NCI-H1417 (cell line): ENCODE data around the gene SLC25A26.
A peak's percentile ranks its signal among the peaks of the same experiment; 100 is the strongest.

Experiments used
- DNase-seq, 3 experiments: peaks; one replicate each; lab custom pipeline; 2025; lab: John Stamatoyannopoulos, UW

SLC25A26 gene

DNA sequence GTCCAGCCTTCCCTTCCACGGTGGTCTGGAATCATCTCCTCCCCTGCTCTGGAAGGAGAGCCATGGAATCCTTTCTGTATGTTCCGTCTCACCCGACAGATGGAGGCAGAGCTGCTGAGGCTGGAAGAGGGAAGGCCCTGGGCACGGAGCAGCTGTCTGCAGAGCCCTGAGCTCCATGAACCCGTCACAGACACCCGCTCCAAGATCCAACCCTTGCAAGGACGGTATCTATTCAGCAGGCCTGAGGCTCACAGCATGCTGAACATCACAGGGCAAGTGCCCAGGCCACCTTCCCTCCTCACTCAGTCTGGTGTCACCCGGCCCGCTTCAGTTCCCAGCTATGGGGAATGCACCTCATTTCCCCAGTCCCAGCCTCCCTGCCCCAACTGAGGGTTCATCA, 176.1 kb downstream of the SLC25A26 start:
- DNase-seq: no peak

DNA sequence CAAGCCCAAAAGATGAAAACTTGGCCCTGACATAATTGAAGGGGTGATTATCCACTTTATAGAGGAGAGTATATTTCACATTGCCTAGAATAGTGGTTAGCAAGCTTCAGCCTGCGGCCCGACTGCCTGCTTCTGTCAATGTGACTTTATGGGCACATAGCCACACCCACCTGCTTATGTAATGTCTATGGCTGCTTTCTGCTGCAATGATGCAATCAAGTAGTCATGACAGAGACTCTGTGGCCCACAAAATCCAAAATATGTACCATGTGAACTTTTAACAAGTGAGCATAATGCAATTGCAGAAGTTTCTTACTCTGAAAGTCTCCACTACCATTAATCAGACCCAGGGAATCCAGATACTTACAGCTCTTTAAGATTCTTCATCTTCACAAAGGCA, 176.9 kb downstream of the SLC25A26 start:
- no peak for DNase-seq

DNA sequence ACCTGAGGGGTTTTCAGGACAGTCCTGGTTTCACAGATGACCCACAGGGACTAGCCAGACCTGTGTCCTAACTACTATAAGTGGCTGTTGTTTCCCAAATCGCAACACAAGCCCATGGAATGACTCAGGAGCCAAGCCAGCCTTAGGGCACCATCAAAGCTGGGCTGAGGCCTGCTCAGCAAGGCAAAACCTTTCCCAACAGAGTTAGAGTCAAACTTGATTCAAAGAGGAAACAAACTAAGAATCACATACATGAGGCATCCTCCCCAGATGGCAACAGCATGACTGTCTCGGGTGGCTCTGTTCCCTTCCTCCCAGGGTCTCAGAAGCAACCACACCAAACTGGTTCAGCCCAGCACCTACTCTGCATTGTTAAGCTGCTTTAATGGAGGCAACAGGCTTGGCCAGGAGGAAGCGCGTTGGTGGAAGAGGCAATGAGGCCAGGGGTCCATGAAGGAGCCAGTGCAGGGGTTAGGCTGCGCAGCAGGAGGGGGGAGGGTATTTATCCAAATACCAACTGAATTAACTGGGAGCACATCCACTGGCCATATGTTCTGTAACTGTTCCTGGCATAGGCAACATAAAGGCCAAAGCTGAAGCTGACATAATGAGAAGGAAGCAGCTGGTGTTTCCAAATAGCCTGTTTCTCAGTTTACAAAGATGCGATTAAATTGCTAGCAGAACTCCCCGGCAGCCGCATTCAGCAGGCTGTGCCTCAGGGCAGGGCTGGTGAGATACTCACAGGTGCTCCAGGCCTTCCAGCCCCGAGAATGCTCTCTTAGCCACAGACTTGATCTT, 177.6 kb downstream of the SLC25A26 start:
- peak in 2 of 3 experiments; percentile 48 to 82 for DNase-seq

DNA sequence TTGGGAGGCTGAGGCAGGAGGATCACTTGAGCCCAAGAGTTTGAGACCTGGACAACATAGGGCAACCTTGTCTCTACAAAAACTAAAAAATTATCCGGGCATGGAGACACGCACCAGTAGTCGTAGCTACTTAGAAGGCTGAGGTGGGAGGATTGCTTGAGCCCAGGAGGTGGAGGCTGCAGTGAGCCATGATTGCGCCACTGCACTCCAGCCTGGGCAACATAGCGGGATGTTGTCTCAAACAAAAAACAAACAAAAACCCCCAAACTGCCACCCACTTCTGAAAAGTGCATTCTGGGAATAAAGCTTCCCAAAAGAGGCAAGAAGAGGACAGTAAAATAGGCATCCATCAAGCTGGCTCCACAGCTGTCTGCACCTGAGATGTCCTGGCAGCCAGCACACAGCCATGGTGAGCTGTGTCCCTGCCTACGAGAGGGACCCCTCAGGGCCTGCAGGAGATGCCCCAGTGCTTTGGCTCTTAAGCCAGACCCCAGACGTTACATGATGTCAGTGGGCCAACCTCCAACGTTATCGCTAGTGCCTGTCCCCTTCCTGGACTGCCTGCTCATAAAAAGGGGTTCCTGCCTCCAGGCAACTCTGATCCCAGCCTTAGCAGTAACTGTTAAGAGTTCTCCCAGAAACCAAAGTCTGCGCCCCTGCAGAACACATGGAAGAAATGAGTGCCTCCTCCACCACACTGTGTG, 178.9 kb downstream of the SLC25A26 start:
- no peak for DNase-seq

DNA sequence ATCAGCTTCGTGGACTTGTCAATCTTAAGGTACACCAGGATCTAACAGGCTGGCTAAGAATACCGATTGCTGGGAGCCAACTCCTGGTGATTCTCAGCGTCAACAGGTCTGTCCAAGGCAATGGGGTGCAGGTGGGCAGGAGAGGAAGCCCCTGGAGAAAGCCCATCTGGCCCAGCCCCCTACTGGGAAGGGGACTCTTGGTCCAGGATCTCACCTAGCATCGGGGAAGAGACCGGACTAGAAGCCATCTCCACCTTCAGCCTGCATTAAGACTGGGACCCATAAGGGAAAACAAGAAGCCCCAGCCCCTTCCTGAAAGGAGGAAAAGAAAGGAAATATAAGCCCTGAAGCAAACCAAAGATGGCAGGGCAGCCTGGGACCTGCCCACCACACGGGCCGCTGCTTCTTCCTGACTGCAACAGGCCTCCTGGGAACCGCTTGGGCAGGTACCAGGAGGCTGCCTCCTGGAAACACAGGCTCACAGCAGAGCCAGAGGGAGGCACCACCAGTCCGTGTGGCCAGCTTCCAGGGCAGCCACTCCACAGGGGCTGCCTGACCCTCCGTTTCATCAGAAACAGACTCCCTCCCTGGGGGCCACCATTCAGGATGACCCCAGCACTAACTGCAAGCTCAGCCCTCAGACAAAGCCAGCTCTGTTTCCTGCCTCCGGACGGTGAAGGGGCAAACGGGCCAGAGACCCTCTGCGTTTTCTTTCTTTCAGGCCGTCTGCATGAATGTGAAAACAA, 179.8 kb downstream of the SLC25A26 start:
- DNase-seq: no peak

DNA sequence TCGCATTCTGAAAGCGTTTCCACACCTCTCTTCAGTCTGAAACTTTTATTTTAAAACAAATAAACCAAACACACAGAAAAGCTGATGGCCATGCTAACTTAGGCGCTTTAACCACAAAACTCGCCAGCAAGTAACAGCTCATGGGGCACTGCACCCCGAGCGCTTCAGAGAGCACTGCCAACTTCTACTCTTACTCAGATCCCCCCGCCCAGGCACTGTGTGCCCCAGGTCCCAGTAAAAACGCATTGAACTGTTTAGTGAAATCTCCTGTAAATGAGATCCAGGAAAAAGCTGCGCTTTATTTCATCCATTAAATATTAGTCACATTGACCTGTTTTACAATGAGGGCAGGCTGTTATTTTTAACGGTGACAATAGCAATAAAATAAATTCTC, 180.4 kb downstream of the SLC25A26 start:
- DNase-seq: no peak

DNA sequence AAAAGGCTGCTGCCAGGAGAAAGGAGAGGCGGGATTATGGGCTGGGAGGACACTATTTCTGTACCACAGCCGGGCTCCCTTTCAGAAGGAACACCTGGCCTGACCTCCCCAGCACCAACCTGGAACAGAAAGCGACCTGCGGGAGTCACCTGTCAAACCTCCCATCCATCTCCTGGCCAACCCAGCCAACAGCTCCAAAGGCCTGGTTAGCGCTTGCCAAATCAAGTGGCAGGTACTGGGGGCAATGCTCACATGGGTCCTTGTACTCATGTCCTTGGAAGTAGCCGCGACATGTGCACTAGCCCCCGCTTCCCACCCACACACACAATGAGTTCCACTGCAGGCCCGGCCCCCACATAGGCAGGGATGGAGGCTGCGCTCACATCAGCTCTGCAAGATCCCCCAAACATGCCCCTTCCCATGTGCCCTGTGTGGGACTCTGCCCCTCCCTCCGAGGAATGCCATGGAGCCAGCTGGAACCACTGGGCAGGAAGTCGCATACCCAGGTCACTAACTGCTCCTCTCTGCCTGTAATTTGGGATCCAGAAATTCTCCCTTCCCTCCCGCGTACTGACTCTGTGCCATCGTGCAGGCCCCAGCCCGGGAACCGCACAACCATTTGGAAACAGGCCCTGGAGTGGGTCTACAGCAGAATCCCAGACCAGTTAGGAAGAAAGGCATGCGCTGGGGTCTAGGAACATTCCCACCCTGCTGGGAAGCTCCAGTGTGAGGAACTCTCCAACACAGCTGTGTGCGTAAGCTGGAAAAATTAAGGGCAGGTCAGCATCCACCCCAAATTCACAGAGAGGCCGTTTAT, 181.1 kb downstream of the SLC25A26 start:
- DNase-seq: peak in 1 of 3 experiments; percentile 3

DNA sequence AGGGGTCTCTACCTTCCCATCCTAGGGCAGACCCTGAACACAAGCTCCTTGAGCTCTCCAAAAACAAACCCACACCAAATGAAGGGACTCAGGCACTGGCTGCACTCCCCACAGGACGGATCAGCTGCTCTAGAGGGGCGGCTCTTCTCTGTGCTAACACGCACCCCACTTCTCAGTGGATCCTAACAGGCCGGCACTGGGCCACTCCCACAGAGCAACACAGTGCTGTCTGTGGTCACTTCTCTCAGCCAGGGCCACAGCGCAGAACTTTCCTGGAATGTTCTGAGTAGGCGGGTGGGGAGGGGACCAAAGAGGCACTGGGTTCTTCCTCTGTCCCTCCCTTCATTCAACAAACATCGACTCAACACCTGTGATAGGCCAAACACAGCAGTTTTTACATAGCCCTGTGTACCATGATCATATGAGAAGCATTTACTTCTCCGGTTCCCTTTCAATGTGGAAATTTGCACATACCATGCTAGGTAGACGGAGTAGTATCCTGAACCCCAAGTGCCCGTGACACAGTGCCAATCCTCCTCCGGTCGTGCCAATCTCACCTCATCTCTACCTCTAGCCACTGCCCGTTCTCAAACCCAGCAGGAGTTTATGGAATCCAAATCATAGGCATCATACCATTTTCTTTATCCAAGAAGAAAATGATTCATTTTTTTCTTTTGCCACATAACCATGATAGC, 181.9 kb downstream of the SLC25A26 start:
- no peak for DNase-seq

DNA sequence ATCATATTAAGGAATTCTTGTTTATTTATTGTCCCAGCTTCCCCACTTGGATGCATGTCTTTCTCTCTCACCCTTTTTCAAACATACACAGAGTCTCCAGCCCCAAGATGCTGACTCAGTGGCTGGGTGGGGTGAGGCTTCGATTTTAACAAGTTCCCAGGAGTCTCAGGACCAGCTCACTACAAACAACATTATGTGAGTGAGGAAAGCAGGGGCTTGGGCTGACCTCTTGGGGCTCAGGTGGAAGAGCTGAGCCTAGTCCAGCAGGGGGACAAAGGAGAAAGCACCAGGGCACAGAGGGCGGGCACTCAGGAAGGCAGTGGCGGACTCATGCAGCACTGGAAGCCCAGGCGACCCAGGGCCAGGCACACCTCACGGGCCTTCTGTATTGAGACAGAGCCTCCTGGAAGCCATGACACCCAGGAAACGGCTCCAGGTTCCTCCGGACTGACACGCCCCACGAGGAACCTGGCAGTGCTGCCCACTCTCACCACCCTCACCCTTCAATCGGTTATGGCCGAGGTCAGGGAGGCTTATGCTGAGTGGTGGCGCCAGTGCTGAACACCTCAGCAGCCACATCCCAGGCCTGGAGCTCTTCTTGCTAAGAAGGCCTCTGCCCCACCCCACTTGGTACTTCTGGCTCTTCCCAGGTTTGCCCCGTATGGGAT, 182.7 kb downstream of the SLC25A26 start:
- DNase-seq: no peak

DNA sequence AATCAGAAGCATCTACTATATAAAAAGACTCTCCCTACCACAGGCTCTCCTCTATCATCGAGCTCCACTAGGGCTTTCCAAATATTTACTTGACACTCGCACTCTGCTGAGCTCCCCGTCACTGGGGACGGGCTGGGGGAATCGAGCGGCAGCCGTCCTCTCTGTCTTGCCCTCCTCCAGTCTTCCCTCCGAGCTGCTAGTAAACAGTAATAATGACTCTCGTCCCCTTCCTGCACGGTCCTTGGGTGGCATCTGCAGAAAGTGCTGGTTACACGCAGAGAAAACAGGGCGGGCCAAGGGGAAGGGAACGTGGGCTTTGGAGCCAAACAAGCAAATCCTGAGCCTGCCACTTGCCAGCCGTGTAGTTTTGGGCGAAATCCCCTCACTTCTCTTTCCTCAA, 183.4 kb downstream of the SLC25A26 start:
- no peak for DNase-seq

DNA sequence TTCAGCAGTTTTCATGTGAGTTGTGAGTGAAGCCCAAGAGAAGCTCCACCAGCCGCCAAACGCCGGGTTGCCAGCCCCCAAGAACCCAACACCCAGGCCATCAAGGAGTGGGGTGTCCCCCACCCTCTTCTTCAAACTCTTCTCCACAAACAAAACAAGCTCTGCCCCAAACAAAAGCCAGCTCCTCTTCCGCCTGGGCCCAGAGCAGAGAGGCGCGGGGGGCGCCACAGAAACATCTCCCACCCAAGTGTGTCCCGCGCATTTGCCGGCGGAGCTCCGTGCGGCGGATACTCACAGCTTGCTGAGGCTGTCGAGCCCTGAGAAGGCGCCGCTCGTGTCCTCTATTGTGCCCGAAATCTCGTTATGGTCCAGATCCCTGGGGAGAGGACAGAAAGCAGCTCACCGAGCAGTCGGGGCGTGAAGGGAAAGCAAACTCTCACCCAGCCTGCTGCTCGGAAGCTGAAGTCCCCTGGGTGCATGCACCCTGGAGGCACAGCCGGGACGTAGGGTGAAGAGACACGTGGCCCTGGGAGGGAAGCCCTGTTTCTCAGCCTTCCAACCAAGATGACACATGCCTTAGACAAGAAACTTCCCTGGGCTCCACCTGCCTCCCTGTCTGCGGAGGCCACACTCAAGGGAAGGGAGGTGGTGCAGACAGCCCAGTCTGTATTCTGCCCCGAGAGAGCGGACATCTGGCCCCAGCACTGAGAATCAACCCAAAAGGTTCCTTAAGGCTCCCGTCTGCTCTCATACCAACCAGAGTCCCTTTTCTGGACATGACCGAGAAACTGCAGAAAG, 184.3 kb downstream of the SLC25A26 start:
- no peak for DNase-seq

DNA sequence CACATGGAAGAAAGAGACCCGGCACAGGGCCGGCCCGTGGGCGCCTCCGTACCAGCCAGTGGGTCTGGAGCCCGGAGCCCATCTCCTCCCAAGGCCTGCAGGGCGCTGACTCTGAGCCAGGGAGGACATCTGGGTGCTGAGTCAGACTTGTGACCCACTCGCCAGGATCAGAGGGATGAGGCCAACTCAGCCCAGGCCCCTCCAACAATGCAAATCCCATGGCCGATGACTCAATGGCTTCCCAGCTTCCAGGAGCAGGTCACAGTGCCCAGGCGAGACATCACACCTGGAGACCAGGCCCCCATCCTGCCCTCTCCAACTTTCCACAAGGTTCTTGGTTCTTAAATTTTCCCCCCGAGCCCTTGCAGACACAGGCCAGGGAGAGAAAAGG, 184.9 kb downstream of the SLC25A26 start:
- no peak for DNase-seq

DNA sequence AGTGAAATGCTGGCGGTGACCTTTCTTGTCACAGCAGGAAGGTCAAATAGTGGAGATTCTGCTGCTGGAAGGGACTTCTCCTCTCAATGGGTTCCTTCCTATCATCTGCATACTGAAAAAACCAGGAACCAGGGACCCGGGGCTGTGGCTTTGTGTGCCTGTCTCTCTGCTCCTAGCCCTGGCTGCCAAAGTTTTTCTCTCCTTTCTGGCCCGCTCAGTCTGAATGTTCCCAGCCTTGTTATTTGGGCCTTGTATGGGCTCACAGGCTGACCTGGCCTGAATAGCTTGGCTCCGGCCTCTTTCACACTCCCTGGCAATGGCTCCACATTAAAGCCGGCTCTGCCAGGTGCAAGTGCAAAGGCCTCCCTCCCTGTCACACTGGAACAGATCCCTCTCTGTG, 185.4 kb downstream of the SLC25A26 start:
- DNase-seq: no peak

DNA sequence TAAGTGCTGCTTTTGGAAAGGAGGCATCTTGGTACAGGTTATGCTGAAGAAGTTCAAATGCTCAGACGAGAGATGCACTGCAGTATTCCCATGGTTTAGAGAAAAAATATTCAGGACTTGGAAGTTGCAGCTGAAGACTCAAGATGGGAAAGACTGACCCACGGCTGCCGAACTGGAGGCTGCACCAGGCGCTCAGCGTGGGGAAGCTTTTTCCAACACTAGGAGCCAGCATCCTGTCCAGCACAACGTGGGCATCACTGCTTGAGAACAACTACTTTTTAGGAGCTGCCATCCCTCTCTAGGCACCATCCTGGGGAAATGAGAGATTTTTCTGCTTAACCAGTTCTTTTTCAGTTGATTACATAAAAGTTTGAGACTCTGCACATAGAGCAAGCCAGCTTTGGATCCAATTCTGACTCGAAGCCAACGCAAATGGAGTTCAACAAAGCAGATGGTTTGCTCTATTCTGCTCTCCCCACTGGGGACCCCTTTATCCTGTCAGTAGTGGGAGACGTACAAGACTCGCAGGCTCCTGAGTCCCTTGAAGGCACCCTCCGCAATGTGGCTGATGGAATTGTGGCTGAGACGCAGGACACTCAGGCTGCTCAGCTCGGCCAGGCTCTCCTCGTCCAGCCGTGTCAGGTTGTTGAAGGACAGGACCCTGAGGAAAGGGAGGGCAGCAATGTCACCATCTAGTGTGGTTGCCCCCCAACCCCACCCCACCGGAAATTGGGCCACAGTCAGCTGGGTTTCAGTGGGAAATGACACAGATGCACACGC, 186.2 kb downstream of the SLC25A26 start:
- no peak for DNase-seq

DNA sequence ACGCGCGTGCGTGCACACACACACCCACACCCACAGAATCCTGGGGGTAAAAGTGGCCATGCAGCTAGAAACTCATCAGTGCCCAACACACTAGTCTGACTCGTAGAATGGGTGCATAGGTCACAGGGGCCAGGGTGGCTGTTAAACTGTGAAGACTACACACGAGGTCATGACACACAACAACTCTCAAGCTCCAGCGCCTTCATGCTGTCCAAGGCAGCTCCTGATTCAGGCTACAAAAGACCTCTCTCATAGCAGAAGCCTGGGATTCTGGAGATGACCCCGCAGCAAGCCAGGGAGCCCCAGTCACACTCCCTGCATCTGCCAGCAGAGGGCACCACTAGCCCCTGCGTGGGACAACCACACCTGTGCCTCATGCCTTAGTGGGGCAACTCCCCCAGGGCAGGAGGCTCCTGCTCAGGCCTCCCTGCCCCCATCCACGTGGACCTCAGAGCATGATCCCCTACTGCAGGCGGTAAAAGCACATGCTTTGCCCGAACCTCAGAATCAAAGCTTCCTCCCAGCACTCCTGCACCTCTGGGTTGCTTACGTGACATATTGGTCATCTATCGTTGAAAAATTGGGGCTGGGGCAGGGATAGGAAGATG, 186.9 kb downstream of the SLC25A26 start:
- DNase-seq: peak; percentile 23 to 55 (median 45)

DNA sequence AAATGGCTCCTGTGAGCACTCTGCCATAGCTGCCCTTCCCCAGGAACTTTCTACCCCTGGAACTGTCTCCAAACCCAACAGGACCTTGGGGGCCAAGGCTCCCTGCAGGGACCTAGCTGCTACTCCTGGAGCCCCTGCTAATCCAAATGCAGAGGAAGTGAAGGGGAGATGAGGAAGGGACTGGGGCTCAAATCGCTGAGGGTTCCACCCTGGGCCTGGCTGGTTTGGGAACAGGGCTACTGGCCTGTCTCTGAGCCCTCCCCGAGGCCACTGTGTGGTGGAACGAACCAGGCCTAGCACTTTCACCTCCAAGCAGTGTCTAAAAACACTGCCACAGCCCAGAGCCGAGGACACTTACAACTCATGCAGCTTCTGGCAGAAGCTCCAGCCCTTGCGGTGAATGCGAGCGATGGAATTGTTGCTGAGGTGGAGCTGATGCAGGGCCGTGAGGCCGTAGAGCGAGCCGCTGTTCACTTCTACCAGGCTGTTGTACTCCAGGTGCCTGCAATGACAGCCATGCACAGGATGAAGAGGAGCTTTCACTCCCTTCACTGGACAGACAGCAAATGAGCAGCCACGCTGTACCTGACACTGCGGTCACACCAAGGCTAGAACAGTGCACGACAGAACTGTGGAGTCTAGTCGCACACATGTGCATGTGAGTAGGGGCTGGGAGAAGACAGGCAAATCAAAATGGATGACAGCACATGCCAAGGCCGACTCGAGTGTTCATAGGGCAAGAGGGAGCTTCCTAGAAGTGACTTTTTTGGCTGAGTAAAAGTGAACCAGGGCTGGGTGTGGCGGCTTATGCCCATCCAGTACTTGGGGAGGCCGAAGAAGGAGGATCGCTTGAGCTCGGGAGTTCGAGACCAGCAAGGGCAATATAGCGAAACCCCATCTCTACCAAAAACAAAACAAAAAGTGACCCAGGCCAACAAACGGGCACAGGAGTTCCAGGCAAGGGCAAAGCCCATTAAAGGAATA, 189.3 kb downstream of the SLC25A26 start:
- no peak for DNase-seq

DNA sequence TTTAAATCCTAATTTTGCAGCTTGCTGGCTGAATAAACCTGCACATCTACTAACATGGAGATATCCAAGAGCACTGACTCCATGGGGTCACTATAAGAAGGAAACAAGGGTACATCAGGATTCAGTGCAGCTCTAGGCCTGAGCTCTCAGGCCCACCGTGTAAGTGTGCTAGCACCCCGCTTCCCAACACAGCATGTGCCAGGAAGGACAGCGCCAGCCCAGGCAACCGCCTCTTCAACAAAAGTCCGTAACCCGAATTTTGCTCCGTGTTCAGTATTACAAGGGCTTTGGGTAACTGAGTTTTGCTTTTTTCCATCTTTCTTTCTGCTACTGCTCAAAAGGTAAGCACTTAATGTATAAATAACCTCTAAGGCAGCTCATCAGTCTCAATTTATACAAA, 190.2 kb downstream of the SLC25A26 start:
- no peak for DNase-seq

DNA sequence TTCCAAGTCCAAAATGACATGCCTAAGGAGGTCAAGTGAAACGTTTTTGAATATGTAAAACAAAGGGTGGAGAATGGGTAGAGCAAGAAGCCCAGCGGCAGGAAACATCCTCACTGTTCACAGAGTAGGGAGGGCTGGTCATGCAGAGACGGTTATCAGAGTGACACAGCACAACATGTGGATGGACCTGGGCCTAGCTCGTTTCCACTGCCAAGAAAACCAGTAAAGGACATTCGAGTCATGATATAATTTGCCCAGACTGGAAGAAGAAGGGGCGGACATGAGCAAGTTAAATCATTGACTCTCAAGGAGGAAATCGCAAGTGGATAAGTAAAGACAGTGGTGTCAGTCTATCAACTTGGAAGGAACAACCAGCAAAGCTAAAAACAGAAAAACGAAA, 190.7 kb downstream of the SLC25A26 start:
- DNase-seq: no peak
